Measurements from ENCODE around the gene LTBP1. TPM values are rescaled to one million over a fixed set of nuclear protein-coding genes. Genes with fewer than 3 reads are reported as not detected.

Gene LTBP1
- total and polyA plus RNA-seq, 11 donors, result 23.5 to 150 (median 102) TPM

GRCh38 chr2:33425161-33425560 lies 478.4 kb downstream of the LTBP1 start:
- ATAC-seq (no peak), DNase-seq (no peak)
- H3K4me1 ChIP-seq, result peaks cover 0 to 7% (median 0%) of the 10 kb centered on the region in 12 donors
- H3K4me3 ChIP-seq, result no peak overlapping the region
- no peak overlapping the region for H3K27ac ChIP-seq
- no peaks in the 10 kb centered on the region for H3K36me3 ChIP-seq
- intact Hi-C loops (cut with DNase I), result no loop called here
- 92 to 100% (median 97%) methylated on average over 1 of the region's 1 CpG for WGBS, 4 donors
- no peaks in the 10 kb centered on the region for H3K9me3 ChIP-seq
- TF ChIP-seq CTCF (IDR thresholded peaks at IDR 0.05) (no peak), POLR2A (IDR thresholded peaks at IDR 0.05) (no peak)
- no peaks in the 10 kb centered on the region for H3K27me3 ChIP-seq

- no peaks in the 10 kb centered on the region for H3K27me3 ChIP-seq
- 87 to 91% (median 90%) methylated on average over 1 of the region's 1 CpG for WGBS, 4 donors
- intact Hi-C loops (cut with DNase I), result no loop called here
- no peak for TF ChIP-seq CTCF (IDR thresholded peaks at IDR 0.05)
- TF ChIP-seq POLR2A (IDR thresholded peaks at IDR 0.05), result no peak
- no peak overlapping the region for H3K27ac ChIP-seq
- H3K4me1 ChIP-seq, result peaks cover 0 to 7% (median 0%) of the 10 kb centered on the region in 12 donors
- no peaks in the 10 kb centered on the region for H3K36me3 ChIP-seq
- no peaks in the 10 kb centered on the region for H3K9me3 ChIP-seq
- no peak overlapping the region for H3K4me3 ChIP-seq
- DNase-seq (no peak), ATAC-seq (peak in 2 of 4 donors; percentile 10 to 34)
Observed at GRCh38 chr2:33425586-33426031, 478.9 kb downstream of the LTBP1 start.

GRCh38 chr2:33426666-33427231 lies 480.0 kb downstream of the LTBP1 start:
- Histone ChIP-seq H3K27me3 (no peaks in the 10 kb centered on the region), H3K27ac (no peak overlapping the region), H3K9me3 (no peaks in the 10 kb centered on the region), H3K4me1 (peaks cover 0 to 7% (median 0%) of the 10 kb centered on the region in 12 donors), H3K36me3 (no peaks in the 10 kb centered on the region), H3K4me3 (no peak overlapping the region)
- TF ChIP-seq POLR2A (IDR thresholded peaks at IDR 0.05) (no peak), CTCF (IDR thresholded peaks at IDR 0.05) (no peak)
- ATAC-seq (peak; percentile 63 to 86 (median 82)), DNase-seq (peak in 4 of 5 donors; percentile 66 to 77 (median 73))
- 42 to 65% (median 53%) methylated on average over 3 of the region's 3 CpGs for WGBS, 4 donors
- intact Hi-C loops (cut with DNase I), result no loop called here

GRCh38 chr2:33430077-33430476 lies 483.3 kb downstream of the LTBP1 start:
- TF ChIP-seq CTCF (IDR thresholded peaks at IDR 0.05), result no peak
- no peak for TF ChIP-seq POLR2A (IDR thresholded peaks at IDR 0.05)
- WGBS, 4 donors, result 61 to 86% (median 69%) methylated on average over 3 of the region's 3 CpGs
- peaks cover 0 to 25% (median 7%) of the 10 kb centered on the region in 12 donors for H3K4me1 ChIP-seq
- no peak overlapping the region for H3K27ac ChIP-seq
- H3K4me3 ChIP-seq, result no peak overlapping the region
- H3K9me3 ChIP-seq, result no peaks in the 10 kb centered on the region
- intact Hi-C loops (cut with DNase I), result loop anchor here in 3 of 10 donors (10.0 kb wide), 2 partner anchors 395 to 655 kb away; no protein-coding TSS in a partner anchor
- H3K36me3 ChIP-seq, result no peaks in the 10 kb centered on the region
- H3K27me3 ChIP-seq, result no peaks in the 10 kb centered on the region
- DNase-seq (no peak), ATAC-seq (no peak)
